ENCODE data around the gene ABTB1. TPM values are rescaled to one million over a fixed set of nuclear protein-coding genes. Genes with fewer than 3 reads are reported as not detected.
A peak's percentile ranks its signal among the peaks of the same experiment; 100 is the strongest.

Gene ABTB1
- total RNA-seq, 1 donor from 2014 or later = 42.0 TPM

- peaks cover 6% of the 10 kb centered on the region for H3K9me3 Mint-ChIP-seq
- DNase-seq = no peak
- no peaks in the 10 kb centered on the region for H3K36me3 Mint-ChIP-seq (ENCODE audit: low read depth)
- intact Hi-C loops (cut with micrococcal nuclease) = no loop called here
- no peaks in the 10 kb centered on the region for H3K27me3 Mint-ChIP-seq
- ATAC-seq (ENCODE audit: low read depth) = no peak
- no peak overlapping the region for H3K4me3 Mint-ChIP-seq
- no peak for TF ChIP-seq CTCF (IDR thresholded peaks at IDR 0.05)
- ChIA-PET CTCF (no interaction called here), POLR2A (no interaction called here)
- H3K4me1 Mint-ChIP-seq = peaks cover 5% of the 10 kb centered on the region
- H3K27ac Mint-ChIP-seq = no peak overlapping the region
Measured at GRCh38 chr3:127708837-127709236, 36.1 kb downstream of the ABTB1 start.

- H3K4me3 Mint-ChIP-seq = no peak overlapping the region
- TF ChIP-seq CTCF (IDR thresholded peaks at IDR 0.05) = no peak
- POLR2A ChIA-PET = no interaction called here
Measured at GRCh38 chr3:127709320-127710060, 36.7 kb downstream of the ABTB1 start.

GRCh38 chr3:127710155-127710941, 37.6 kb downstream of the ABTB1 start:
- no peak for TF ChIP-seq CTCF (IDR thresholded peaks at IDR 0.05)
- CTCF ChIA-PET = no interaction called here
- Mint-ChIP-seq H3K9me3 (no peaks in the 10 kb centered on the region), H3K4me1 (no peaks in the 10 kb centered on the region), H3K36me3 (ENCODE audit: low read depth) (no peaks in the 10 kb centered on the region), H3K27me3 (no peaks in the 10 kb centered on the region), H3K4me3 (no peak overlapping the region), H3K27ac (no peak overlapping the region)
- POLR2A ChIA-PET = no interaction called here
- ATAC-seq (ENCODE audit: low read depth) (no peak), DNase-seq (no peak)
- intact Hi-C loops (cut with micrococcal nuclease) = no loop called here

More at GRCh38 chr3:127709320-127710060, 36.7 kb downstream of the ABTB1 start:
- intact Hi-C loops (cut with micrococcal nuclease) = no loop called here
- Mint-ChIP-seq H3K36me3 (ENCODE audit: low read depth) (no peaks in the 10 kb centered on the region), H3K4me1 (peaks cover 1% of the 10 kb centered on the region), H3K27ac (no peak overlapping the region), H3K27me3 (no peaks in the 10 kb centered on the region), H3K9me3 (peaks cover 4% of the 10 kb centered on the region)
- ATAC-seq (ENCODE audit: low read depth) (no peak), DNase-seq (no peak)
- CTCF ChIA-PET = no interaction called here

GRCh38 chr3:127711021-127711695, 38.4 kb downstream of the ABTB1 start:
- Mint-ChIP-seq H3K4me1 (no peaks in the 10 kb centered on the region), H3K27me3 (no peaks in the 10 kb centered on the region), H3K36me3 (ENCODE audit: low read depth) (no peaks in the 10 kb centered on the region), H3K9me3 (no peaks in the 10 kb centered on the region), H3K4me3 (no peak overlapping the region), H3K27ac (no peak overlapping the region)
- ATAC-seq (ENCODE audit: low read depth) = no peak
- DNase-seq = peak; percentile 9
- POLR2A ChIA-PET = no interaction called here
- CTCF ChIA-PET = no interaction called here
- intact Hi-C loops (cut with micrococcal nuclease) = no loop called here
- no peak for TF ChIP-seq CTCF (IDR thresholded peaks at IDR 0.05)

GRCh38 chr3:127711896-127712295, 39.1 kb downstream of the ABTB1 start:
- ATAC-seq (ENCODE audit: low read depth) (no peak), DNase-seq (peak; percentile 1)
- intact Hi-C loops (cut with micrococcal nuclease) = no loop called here
- no peaks in the 10 kb centered on the region for H3K9me3 Mint-ChIP-seq
- H3K4me1 Mint-ChIP-seq = no peaks in the 10 kb centered on the region
- POLR2A ChIA-PET = no interaction called here
- no peak overlapping the region for H3K4me3 Mint-ChIP-seq
- no peaks in the 10 kb centered on the region for H3K36me3 Mint-ChIP-seq (ENCODE audit: low read depth)
- CTCF ChIA-PET = no interaction called here
- no peak overlapping the region for H3K27ac Mint-ChIP-seq
- H3K27me3 Mint-ChIP-seq = no peaks in the 10 kb centered on the region
- no peak for TF ChIP-seq CTCF (IDR thresholded peaks at IDR 0.05)

Data from activated B cell treated with CpG ODN at 0.5 μM for 24 hours (primary cell).